Stimulated activated CD8-positive, alpha-beta memory T cell treated with anti-CD3 and anti-CD28 coated beads, Interleukin-4, amount 100 ng/mL, for 24 hours (primary cell): Measurements from ENCODE around the gene FITM1.
"Not testable (repeated sequence)": the region's sequence is repeated elsewhere in the genome, so short reads cannot be mapped to it uniquely, and the experiment has no call there.

Source experiments
- DNase-seq: peaks from one replicate; pipeline ENCODE4 v3.0.0-alpha.2; 2020; ENCODE audit warnings: low read depth

The FITM1 gene

DNA sequence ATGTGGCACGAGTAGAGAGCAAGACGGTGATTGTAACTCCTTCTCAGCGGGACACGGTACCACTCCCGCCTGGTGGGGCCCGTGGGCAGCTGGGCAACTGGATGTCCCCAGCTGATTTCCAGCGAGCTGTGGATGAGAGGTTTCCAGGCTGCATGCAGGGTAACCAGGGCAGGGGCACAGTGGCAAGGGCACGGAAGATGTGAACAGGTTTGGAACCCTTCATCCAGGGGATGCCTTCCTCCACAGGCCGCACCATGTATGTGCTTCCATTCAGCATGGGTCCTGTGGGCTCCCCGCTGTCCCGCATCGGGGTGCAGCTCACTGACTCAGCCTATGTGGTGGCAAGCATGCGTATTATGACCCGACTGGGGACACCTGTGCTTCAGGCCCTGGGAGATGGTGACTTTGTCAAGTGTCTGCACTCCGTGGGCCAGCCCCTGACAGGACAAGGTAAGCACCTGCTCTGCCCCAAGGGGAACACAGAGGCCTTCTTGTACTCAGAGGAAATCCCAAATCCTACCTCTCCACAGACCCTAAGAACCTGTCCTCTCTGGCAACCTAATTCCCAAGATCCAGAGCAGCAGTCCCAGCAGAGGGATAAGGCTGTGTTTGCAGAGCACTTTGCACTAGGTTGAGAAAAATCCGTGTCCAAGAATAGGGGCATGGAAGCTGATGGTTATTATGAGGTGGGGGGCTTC lies 32.1 kb upstream of the FITM1 start:
- DNase-seq = no peak

GRCh38 chr14:24098927-24099813 lies 31.3 kb upstream of the FITM1 start:
- DNase-seq = no peak

GRCh38 chr14:24100197-24100981 lies 30.1 kb upstream of the FITM1 start:
- DNase-seq = no peak

- DNase-seq = no peak
These were observed 29.4 kb upstream of the FITM1 start for GRCh38 chr14:24100982-24101494.

DNA sequence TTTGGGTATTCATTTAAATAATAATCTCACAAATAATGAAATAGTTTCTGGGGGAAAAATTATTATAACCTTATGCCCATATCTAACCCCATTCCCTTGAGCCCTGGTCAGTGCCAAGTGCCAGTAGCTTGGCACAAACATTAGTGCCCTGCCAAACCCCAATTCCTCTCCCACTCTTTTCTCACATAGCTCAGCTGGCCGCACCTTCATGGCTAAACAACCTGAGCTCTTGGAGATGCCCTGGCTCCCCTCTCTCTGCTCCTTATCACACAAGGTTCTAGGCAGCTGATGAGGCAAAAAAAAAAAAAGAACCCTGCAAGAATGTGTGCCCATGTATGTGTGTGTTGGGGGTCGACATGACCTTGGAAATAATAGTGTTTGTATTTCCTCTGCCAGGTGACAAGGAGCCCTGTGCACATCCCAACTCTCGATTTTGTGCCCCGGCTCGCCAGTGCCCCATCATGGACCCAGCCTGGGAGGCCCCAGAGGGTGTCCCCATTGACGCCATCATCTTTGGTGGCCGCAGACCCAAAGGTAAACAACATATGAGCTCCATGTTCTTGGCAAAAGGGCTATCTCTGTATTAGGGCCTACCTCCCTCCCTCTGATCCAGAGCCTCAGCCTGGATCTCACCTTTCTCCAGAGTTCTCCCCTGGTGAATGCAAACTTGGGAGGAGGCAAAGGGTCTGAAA lies 28.0 kb upstream of the FITM1 start:
- DNase-seq = no peak

DNA sequence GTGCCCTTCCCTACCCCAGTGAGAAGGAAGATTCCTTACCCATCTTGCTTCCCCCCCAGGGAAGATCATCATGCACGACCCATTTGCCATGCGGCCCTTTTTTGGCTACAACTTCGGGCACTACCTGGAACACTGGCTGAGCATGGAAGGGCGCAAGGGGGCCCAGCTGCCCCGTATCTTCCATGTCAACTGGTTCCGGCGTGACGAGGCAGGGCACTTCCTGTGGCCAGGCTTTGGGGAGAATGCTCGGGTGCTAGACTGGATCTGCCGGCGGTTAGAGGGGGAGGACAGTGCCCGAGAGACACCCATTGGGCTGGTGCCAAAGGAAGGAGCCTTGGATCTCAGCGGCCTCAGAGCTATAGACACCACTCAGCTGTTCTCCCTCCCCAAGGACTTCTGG lies 27.0 kb upstream of the FITM1 start:
- no peak for DNase-seq

DNA sequence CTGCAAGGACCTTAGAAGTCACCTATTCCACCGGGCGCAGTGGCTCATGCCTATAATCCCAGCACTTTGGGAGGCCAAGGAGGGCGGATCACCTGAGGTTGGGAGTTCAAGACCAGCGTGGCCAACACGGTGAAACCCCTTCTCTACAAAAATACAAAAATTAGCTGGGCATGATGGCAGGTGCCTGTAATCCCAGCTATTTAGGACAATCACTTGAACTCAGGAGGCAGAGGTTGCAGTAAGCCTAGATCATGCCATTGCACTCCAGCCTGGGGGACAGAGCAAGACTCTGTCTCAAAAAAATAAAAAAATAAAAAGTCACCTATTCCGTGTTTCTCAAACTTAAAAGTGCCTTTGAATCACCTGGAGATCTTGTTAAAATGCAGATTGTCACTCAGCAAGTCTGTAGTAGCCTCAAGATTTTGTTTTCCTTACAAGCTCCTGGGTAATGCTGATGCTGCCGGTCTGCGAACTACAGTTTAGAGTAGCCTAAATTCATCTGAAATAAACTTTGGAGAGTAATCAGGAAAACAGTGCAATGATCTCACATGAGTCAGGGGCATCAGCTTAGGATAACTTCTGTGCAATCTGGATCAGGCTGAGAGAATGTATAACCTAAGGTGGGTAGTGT lies 24.7 kb upstream of the FITM1 start:
- DNase-seq = not testable (repeated sequence)

GRCh38 chr14:24106672-24107271 lies 23.7 kb upstream of the FITM1 start:
- DNase-seq = no peak

DNA sequence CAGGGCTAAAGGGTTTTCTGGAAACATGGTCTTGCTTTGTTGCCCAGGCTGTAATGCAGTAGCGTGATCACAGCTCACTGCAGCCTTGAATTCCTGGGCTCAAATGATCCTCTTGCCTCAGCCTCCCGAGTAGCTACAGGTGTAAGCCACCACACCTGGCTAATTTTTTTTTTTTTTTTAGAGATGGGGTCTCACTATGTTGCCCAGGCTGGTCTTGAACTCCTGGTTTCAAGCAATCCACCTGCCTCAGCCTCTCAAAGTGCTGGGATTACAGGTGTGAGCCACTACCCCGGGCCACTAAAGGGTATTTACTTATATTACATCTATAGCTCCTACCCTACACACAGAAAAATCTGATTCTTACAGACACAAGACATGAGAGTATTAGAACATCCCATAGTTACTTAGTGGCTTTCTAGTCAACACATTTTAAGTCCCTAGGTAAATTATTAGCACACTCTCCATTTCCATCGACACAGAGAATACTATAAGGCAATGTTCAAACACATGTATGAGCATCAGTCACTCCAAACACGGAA lies 22.1 kb upstream of the FITM1 start:
- no peak for DNase-seq

DNA sequence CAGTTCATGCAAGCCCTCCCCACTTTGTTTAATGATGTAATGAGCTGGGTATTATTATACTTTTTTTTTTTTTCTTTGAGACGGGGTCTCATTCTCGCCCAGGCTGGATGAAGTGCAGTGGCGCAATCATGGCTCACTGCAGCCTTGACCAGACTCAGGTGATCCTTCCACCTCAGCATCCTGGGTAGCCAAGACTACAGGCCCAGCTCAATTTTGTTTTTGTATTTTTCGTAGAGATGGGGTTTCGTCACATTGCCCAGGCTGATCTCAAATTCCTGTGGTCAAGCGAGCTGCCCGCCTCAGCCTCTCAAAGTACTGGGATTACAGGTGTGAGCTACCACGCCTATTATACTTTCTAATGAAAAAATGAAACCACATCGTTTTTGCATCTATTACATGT lies 20.4 kb upstream of the FITM1 start:
- no peak for DNase-seq

DNA sequence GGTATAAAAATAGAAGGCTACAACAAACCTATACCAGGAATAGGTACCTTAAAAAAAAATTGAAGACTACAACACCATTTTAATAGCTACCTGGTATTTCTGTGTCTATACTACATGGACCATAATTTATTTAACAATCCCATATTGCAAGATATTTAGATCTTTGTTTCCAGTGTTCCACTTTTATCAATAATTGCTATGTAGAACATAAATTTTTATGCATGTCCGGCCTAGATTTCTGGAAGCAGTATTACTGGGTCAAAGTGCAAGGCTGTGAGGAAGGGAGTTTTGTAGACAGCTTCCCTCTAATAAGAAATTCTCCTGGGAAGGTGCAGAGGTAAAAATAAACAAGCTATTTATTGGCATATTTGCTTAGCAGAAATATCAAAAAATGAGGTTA lies 19.9 kb upstream of the FITM1 start:
- DNase-seq = no peak

DNA sequence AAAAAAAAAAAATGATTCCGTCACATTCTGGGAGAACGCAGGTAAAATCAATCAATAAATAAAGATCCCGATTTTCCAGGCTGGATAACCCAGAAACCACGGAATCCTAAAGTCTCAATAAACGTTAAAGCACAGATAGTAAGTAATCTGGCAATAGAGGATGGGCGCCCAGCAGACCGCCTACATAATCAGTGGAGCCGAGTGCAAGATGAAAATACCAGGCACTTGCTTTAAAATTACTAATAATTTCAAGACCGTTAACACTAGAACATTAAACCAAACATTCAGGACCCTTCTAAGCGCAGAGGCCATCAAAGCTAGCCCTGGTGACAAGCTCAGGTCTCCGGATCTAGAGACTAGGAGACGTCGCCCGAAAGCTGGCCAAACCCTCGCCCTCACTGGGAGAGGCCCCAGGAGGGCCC lies 17.1 kb upstream of the FITM1 start:
- DNase-seq = no peak

GRCh38 chr14:24113801-24114531 lies 16.5 kb upstream of the FITM1 start:
- DNase-seq = peak; percentile 66

- DNase-seq = peak; percentile 97
These were observed 15.7 kb upstream of the FITM1 start, which contains the start of the genes DCAF11 and NRL for GRCh38 chr14:24114532-24115421. Gene DCAF11 (plus strand): TSS chr14:24114777. CDS start chr14:24115595, 818 bp downstream. Gene NRL (minus strand): TSS chr14:24114949. CDS start chr14:24082848, 32,101 bp downstream.

DNA sequence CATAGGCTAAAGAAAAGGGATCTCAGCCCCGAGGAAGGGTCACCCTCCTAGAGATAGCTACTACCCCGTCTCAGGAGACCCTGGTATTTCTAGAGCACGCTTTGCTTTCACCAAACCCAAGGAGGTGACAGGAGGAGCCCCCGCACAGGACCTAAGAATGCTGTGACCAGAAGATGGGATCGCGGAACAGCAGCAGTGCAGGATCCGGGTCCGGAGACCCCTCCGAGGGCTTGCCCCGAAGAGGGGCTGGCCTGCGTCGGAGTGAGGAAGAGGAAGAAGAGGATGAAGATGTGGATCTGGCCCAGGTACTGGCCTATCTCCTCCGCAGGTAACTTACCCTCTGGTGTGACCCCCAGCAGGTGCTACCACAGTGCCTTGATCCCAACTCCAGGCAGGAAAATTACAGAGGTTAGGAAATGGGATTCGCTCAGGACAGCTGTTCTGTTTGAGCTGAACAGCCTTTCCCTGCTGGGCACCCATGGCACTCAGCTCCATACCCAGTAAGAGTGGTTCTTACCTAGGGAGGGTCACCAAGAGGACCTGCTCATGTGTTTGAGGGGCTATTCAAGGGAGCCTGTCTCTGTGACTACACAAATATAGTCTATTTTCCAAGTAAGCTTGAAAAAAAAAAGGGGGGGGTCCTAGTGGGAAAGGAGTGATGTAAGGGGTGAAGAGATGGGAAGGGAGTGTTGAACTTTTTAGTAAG lies 14.9 kb upstream of the FITM1 start:
- DNase-seq = no peak

DNA sequence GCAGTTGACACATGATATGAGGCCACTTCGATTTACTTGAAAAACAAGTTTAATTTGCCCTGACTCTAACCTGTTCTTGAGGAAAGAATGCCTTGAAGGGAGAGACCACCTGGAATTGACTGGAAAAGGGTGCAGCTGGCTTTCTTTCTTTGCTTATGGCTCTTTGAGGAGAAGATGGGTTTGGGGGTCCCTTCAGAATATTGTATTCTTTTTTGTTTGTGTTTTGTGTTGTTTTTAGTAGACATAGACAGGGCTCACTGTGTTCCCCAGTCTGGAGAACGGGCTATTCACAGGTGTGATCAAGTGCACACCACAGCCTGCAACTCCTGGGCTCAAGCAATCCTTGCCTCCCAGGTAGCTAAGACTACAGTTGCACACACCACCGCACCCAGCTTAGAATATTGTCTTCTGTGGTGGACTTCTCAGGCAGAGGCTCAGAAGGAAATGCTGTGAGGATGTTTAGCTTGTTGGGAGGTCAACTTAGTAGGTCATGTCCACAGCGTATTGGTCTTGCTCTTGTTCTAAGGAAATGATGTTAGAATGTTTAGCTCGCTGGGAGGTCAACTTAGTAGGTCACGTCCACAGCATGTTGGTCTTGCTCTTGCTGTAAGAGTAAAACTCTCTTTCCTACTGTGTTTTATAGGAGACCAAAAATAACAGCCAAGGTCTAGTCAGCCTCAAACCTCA lies 14.2 kb upstream of the FITM1 start:
- DNase-seq = no peak

- no peak for DNase-seq
These were observed 13.3 kb upstream of the FITM1 start for GRCh38 chr14:24117179-24117578.
